ENCODE measurements around the gene GPR55.
A peak's percentile ranks its signal among the peaks of the same experiment; 100 is the strongest.
"Not testable (repeated sequence)": the region's sequence is repeated elsewhere in the genome, so short reads cannot be mapped to it uniquely, and the experiment has no call there.

The GPR55 gene, protein sequence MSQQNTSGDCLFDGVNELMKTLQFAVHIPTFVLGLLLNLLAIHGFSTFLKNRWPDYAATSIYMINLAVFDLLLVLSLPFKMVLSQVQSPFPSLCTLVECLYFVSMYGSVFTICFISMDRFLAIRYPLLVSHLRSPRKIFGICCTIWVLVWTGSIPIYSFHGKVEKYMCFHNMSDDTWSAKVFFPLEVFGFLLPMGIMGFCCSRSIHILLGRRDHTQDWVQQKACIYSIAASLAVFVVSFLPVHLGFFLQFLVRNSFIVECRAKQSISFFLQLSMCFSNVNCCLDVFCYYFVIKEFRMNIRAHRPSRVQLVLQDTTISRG

DNA sequence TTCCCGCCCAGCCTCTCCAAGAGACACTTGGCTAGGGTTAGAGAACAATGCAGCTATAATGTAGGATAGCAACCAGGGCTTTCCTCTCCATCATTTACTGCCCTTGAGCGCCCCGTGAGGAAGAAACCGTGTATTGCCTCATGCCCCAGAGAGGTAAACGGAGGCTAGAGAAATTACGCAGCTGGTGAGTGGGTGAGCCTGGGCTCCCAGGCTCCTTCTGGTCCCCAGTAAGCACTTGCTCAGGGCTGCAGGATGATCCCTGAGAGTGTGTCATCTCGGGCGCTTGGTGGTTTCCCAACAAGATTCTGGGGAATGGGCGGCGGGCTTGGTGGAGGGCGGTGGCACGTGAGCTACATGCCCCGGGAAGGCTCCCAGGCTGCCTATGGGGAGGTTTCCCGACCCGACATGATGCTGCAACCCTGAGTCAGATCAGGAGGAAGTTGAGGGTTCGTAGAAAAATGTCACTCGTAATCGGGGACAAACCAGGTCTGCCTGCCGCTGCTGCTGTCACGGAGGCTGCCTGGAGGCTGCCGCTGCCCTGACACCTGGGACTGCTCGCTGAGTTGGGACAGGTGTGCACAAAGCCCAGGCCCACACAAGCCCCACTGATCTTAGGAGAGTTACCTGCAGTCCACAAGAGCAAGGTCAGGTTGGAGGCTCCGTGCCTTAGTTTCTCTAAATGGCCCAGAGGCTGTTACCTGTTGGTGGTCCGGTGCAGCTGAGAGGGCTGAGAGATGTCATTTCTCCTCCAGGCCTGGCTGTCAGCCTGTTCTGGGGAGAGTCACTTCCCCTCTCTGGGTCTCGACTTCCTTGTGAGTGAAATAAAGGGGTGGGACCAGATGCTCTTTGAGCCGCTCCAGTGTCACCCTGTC lies at the start of gene GPR55:
Gene GPR55, minus strand, starts transcription at position 773 of the 872 bp plus-strand sequence. CDS start 14,280 bp downstream, outside the sequence.
- DNase-seq, result no peak

DNA sequence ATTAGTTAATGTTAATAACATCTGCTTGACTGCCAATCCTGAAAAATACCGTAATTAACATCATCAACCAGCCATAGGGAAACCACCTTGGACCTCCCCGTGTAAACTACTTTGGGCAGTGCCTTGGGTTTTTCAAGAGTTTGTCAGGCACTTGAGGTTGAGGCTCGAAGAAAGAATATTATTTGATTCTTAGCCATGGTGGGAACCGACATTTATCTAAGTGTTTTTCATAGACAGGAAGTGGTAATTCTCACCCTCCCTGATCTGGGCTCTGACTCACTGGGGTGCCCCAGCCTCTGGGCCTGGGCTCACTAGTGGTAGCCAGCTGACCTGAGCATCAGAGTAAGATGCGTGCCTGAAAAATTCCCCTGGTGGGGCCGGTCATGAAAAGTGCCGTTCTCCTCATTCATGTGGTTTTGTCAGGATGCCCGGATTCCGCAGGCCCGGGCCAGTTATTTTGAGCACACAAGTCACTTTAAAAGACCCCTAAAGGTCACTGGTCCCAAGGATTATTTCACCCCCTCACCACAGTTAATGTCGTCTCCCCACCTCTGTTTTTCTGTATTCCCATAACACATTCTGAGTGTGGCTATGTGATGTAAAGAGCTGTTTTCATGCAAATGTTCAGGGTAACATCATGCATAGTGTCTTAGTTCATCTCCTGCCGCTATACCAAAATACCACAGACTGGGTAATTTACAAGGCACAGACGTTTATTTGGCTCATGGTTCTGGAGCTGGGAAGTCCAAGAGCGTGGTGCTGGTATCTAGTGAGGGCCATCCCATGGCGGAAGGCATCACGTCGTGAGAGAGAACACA lies 49.3 kb upstream of the GPR55 start:
- no peak for DNase-seq

DNA sequence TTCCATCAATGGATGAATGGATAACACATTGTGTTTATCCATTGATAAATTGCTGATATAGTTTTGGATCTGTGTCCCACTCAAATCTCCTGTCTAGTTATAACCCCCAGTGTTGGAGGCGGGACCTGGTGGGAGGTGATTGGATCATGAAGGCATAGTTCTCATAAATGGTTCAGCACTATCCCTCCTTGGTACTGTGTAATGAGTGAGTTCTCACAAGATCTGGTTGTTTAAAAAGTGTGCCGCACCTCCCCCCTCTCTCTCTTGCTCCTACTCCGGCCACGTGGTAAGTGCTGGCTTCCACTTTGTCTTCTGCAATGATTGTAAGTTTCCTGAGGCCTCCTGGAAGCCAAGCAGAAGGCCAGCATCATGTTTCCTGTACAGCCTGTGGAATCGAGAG lies 47.0 kb upstream of the GPR55 start:
- no peak for DNase-seq

DNA sequence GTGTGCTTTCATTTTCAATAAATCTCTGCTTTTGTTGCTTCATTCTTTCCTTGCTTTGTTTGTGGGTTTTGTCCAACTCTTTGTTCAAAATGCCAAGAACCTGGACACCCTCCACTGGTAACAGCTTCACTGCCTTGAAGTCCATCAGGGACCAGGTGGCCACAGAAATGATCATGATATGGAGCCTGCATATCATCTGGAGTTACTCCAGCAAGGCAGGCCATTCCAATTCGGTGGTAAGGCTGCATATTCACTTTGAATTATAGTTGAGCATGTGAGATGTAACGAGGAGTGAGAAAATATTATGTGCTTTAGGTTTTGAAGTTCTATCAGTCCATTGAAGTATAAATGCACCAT lies 44.6 kb upstream of the GPR55 start:
- no peak for DNase-seq

DNA sequence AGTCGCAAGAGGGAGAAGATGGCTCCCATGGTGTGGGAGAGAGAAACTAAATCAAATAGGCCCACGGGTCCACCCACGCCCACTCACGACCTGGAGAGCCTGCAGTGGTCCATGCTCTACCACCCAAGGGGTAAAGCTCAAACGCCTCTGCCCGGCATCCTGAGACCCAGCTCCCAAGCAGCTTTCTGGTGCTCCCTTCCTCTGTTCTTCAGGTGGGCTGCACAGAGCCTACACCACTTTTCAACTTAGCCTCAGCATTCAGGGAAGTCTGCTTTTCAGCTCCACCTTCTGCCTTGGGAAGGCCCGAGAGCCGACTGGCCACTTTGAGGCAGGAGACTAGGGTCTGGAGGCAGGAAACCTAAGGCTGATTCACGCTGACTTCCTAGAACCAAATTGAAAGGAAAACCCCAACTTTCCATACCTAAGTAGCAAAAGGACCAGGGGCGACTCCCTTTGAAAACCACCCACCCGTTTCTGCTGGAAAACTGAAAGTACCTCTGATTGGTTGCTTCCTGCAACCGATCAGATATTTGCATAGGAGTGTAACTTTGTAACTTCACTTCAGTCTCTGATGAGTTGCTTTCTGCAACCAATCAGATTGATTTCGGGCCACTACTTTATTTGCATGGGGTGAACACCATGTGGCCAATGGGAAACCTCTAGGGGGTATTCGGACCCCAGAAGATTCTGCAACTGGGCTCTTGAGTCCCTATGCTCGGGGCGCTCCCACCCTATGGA lies 44.0 kb upstream of the GPR55 start:
- no peak for DNase-seq

DNA sequence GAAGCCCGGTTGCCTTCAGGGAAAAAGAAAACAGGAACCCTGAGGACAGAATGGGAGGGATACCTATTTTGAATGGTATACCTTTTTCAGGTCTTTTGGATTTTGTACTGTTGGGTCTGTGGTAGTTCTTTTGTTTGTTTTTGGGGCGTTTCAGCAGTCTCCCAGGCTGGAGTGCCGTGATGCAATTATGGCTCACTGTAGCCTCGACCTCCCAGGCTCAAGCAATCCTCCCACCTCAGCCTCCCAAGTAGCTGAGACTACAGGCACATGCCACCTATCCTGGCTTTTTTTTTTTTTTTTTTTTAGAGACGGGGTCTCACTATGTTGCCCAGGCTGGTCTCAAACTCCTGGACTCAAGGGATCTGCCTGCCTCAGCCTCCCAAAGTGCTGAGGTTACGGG lies 43.3 kb upstream of the GPR55 start:
- DNase-seq, result not testable (repeated sequence)

DNA sequence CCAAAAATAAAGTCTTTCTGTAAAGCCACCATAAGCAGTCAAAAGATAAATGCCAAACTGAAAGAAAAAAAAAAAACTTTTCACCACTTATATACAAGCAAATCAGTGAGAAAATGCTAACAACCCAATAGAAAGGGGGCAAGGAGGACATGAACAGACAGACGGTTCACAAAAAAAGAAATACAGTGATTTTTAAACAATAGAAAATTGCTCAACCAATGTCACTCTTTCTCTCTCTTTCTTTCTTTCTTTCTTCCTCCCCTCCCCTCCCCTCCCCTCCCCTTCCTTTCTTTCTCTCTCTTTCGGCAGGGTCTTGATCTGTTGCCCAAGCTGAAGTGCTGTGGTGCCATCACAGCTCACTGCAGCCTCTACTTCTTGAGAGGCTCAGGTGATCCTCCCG lies 42.1 kb upstream of the GPR55 start:
- DNase-seq, result no peak

DNA sequence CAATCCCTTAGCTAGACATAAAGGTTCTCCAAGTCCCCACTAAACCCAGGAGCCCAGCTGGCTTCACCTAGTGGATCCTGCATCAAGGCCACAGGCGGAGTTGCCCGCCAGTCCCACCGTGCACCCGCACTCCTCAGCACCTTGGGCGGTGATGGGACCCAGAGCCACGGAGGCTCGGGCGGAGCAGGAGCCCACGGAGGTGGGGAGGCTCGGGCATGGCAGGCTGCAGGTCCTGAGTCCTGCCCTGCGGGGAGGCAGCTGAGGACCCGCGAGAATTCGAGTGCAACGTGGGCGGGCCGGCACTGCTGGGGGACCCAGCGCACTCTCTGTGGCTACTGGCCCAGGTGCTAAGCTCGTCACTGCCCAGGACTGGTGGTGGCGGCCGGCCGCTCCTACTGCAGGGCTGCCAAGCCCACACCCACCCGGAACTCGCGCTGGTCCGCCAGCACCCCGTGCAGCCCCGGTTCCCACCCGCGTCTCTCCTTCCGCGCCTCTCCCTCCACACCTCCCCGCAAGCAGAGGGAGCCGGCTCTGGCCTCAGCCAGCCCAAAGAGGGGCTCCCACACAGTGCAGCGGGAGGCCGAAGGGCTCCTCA lies 39.2 kb upstream of the GPR55 start:
- DNase-seq, result no peak

DNA sequence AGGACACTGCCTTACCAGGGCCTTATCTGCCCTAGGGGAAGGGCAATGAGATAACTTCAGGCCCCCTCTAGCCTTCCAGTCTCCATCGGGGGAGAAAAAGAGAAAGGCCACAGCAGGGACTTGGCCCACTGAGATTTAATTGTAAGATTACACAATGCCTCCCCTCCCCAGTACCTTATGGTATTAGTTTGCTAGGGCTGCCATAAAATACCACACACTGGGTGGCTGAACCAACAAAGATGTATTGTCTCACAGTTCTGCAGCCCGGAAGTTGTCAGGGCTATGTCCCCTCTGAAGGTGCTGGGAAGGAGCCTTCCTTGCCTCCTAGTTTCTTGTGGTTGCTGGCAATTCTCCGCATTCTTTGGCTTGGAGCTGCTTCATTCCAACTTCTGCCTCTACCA lies 36.0 kb upstream of the GPR55 start:
- no peak for DNase-seq

DNA sequence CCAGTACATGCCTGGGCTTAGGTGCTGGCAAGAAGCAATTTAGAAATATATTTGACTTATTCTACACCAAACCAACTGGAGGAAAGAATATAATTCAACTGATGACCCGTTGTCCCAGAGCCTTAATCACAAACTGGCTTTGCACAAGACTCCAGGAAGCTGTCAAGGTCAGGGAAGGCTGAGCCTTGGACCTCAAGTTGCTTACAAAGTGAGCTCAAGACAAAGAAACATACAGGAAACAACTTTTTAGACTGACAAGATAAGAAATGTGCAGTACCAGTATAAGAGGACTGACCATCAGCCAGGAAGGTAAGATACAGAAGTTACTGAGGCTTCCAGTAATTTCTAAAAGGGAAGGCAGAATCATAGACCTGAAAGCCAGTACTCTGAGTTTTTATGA lies 35.0 kb upstream of the GPR55 start:
- DNase-seq, result no peak

DNA sequence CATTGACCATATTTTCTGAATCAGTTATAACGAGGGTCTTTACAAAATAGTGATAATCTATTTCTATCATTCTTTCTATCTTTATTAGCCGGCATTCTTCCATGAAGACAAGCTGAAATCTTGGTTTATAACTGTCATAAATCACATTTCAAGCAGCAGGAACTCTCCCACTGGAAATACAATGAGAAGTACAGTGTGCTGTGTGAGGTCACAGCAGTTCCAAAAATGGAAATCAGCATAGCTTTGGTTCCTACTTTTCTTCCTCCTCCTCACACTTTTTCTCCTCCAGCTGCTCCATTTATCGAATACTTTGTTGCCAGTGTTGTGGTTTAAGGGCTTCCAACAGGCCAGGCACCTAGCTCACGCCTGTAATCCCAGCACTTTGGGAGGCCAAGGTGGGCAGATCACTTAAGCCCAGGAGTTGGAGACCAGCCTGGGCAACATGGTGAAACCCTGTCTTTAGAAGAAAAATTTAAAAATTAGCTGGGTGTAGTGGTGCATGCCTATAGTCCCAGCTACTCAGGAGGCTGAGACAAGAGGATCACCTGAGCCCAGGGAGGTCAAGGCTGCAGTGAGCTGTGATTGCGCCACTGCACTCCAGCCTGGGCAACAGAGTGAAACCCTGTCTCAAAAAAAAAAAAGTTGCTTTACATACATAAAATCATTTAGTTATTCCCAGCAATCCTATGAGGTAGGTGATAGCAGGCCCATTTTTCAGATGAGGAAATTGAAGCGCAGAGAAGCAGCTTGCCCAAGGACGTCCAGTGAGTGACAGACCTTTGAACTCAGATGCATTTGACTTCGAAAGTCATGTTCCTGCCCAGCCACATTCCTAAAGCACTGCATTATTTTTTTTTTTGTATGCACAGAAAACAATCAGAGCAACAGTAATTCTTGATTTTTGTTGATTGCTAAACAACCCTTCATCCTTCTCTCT lies 34.0 kb upstream of the GPR55 start:
- DNase-seq, result no peak

DNA sequence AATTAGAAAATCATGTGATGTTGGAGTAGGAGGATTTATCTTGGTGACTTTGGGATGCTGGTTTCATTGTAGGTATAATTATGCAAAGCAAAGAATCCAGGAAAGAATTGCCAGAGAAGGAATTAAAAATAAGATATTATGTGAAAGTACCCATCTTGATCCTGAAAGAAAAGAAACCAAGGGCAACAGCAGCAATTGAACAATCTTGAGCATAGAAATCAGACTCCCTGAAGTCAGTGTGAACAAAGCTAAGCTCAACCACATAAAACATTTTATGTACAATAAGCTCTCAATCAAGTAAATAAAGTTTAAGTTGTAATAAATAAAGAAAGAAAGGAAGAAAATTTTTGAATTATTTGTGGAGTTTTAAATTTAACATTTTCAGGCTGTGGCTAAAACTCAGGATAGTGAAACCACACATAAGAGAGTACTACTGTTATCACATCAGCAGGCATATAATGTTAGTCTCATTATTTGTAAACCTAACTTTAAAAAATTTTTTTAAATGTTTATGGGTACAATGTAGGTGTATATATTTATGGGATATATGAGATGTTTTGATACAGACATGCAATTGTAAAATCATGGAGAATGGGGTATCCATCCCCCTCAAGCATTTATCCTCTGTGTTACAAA lies 32.8 kb upstream of the GPR55 start:
- no peak for DNase-seq

DNA sequence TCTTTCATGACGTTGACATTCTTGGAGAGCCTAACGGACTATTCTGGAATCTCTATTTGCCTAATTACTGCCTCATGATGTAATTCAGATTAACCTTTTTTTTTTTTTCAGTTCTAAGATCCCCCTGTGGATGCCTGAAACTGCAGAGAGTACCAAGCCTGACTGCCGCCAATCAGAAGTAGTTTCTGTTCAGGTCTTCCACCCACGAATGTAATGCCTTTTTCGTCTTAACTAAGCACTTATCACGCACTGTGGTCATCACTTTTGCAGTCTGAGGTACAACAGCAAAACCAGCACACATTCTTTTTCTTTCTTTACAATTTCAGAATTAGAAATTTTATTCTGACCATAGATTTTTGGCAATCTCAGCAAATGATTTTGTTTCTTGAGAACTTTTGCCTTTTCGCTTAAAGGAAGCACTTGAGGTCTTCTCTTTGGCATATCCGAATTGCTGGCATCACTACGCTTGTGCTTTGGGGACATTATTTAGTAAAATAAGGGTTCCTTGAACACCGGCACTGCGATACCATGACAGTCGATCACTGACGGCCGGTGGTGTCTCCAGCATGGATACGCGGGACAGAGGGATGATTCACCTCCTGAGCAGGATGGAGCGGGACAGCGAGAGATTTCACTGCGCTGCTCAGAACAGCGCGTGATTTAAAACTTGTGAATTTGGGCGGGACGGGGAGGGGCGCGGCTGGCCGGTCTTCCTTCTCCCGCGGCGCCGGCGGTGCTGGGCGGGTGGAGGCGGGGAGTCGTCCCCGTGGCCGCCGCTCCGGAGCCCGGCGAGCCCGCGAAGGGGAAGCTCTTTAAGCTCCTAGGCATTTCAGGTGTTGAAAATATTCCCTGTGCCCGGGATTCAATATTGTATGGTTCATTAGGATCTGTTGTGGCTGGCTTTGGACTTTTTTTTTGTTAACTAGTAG lies 32.0 kb upstream of the GPR55 start:
- peak; percentile 56 for DNase-seq

DNA sequence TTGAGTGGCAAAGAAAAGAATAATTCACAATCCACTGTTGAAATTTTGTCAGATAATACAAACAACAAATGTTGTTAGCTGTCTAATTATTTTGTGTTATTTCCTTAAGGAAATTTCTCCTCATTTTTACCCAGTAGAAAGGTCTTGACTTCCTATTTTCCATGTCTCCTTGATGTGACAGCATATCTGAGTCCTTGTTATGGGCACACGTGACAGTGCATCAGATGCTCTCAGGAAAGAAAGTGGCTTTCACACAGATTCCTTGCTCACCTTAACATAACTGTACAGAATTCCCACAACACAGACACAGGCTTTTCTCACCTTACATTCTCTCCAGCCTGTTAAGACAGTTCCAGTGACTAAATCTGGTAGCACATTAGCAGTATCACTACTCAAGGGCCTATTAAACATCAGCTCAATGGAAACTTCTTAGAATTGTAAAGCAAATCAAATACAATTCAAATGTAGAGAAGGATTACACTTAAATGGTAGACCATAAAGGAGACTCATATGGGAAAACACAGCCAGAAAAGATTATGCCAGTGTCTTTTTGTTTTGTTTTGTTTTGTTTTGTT lies 30.2 kb upstream of the GPR55 start:
- DNase-seq, result no peak

DNA sequence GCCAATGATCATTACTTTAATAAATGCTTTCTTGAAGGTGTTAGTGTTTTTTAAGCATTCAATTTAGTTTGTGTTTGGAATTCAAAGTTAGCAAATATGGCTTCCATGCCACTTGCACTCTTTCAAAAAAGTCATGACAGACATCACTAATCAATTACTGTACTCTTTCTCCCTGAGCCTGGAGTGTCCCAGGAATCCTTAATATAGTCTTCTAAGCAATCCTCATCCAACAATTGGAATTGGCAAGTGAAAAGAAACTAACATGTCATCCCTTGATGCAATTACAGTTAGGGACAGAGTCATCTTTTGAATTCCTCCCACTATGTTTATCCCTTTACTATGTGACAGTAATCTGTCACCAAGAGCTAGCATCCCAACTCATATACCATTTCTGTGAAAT lies 29.7 kb upstream of the GPR55 start:
- DNase-seq, result no peak

DNA sequence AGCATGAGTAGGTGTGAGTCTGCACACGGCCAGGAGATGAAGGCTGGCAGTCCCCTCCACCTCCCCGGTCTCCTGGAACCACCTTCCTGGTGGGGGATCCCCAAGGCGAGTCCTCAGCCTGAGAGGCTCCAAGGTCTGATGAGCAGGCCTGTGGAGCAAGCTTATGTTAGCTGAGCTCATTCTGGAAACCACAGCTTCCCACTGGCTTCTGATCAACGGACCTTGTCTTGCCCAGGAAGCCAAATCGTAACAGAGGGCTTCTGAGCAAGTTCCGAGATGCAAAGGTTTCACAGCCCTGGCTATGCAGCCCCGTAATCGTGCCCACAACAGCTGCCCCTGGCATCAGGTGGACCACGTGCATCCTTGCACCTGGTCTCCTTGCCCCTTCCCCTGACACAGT lies 28.8 kb upstream of the GPR55 start:
- no peak for DNase-seq

DNA sequence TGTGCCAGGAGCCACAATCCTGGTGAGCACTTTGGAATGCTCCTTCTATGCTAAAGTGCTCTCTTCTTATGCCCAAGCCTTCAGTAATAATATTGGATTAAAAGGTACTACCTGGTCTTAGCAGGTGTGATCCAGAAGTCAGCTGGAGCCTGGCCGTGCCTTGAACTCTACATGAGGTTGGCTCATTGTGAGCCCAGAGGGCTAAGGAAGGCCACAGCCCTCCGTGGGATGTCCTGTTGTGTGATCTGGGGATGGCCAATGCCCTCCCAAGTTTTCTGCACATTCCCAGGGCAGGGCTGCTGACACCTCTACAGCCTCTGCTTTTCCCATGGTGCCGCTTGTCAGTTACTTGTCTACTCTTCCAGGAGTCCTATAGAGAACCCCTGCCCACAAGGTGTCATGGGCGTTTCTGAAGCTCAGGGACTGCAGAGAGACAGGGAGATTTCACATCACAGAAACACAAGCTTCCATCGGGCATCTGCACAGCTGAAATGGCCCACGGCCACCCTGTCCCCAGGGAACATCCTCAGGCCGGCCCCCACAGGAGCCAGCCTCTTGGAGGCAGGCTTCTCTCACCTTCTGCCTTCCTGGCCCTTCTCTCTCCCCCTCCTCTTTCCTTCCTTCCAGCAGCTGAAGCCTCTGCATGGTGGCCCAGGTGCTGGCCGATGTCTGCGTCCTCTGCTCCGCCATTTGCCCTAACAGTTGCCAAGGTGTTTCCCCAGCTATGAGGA lies 27.3 kb upstream of the GPR55 start:
- DNase-seq, result no peak

DNA sequence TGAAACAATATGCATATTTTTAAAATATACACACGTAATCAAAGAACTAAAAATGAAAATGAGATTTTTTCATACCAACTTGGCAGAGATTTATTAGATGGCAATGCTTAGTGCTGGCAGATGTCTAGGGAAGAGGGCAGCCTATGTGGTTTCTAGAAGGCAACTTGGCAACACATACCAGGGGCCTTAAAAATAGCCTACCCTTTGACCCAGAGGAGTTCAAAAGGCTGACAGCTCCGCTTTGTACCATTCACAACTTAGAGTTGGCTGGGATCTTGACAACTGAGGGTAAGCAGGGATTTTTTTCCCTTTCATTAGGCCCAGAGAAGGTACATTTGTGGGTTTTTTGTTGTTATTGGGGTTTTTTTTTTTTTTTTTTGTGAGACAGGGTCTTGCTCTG lies 26.4 kb upstream of the GPR55 start:
- DNase-seq, result no peak
